ENCODE results near the gene SELENOK.

- no peak for TF ChIP-seq CTCF (conservative IDR thresholded peaks at IDR 0.05; ENCODE audit: low read length)
- TF ChIP-seq EZH2phosphoT487 (IDR thresholded peaks at IDR 0.05; ENCODE audit: borderline replicate concordance) = no peak
Measured at GRCh38 chr3:53913401-53913800, 21.7 kb upstream of the SELENOK start.
